Measurements from ENCODE around the gene FBLN2.

The FBLN2 gene

GRCh38 chr3:13684854-13685253 is 135.9 kb downstream of the FBLN2 start:
- H3K18ac ChIP-seq (ENCODE audit: low read length), result no peak overlapping the region
- peaks cover 12 to 17% of the 10 kb centered on the region in 2 donors for H3K4me1 ChIP-seq (ENCODE audit: control insufficient read depth in 2 of 2, insufficient read depth in 1 of 2, low read depth in 1 of 2, low read length in 2 of 2)
- H2BK12ac ChIP-seq (ENCODE audit: low read length), result no peak overlapping the region
- no peak overlapping the region for H3K9ac ChIP-seq (ENCODE audit: low read depth, low read length, poor library complexity)
- peaks cover 0 to 11% (median 0%) of the 10 kb centered on the region in 3 experiments for H3K27me3 ChIP-seq (ENCODE audit: control insufficient read depth in 3 of 3, insufficient read depth in 3 of 3, low read depth in 1 of 3, low read length in 3 of 3)
- H2BK15ac ChIP-seq (ENCODE audit: low read length), result no peak overlapping the region
- H3K9me3 ChIP-seq (replicated peaks in 1 of 2; ENCODE audit: control insufficient read depth in 2 of 2, insufficient read depth in 1 of 2, low read depth in 1 of 2, low read length in 2 of 2), result no peaks in the 10 kb centered on the region
- H3K36me3 ChIP-seq (replicated peaks in 1 of 2; ENCODE audit: control insufficient read depth in 2 of 2, insufficient read depth in 2 of 2, low read length in 2 of 2), result no peaks in the 10 kb centered on the region
- no peak overlapping the region for H3K27ac ChIP-seq (replicated peaks; ENCODE audit: low read length)
- no peak overlapping the region for H3K4me2 ChIP-seq (ENCODE audit: insufficient read depth, low read length, poor library complexity, severe bottlenecking)
- no peak overlapping the region for H2BK5ac ChIP-seq (ENCODE audit: low read length)
- no peak overlapping the region for H3K23ac ChIP-seq (ENCODE audit: low read depth, low read length, poor library complexity)
- peak overlapping the region; percentile 20 for H4K8ac ChIP-seq (ENCODE audit: low read depth, low read length)
- no peak overlapping the region for H2AFZ ChIP-seq (ENCODE audit: low read length)
- no peak overlapping the region for H2BK120ac ChIP-seq (ENCODE audit: low read depth, low read length)
- no peak overlapping the region for H3K4me3 ChIP-seq (ENCODE audit: low read length in 2 of 2)
- H2AK5ac ChIP-seq (ENCODE audit: low read depth, low read length), result no peak overlapping the region
- no CpG with 5 or more reads among the region's 10 CpGs for WGBS, 2 donors (ENCODE audit: extremely low coverage in 2 of 2, insufficient read length in 2 of 2, insufficient replicate concordance in 1 of 2)
- DNase-seq (ENCODE audit: low spot score), result no peak
- no peak overlapping the region for H3K4ac ChIP-seq (ENCODE audit: low read length)
- H4K91ac ChIP-seq (ENCODE audit: low read depth, low read length, poor library complexity), result no peak overlapping the region
- H3K79me1 ChIP-seq (ENCODE audit: low read depth, low read length), result no peaks in the 10 kb centered on the region
- no peak overlapping the region for H3K14ac ChIP-seq (ENCODE audit: low read length)

GRCh38 chr3:13685721-13686120 is 136.8 kb downstream of the FBLN2 start:
- H4K91ac ChIP-seq (ENCODE audit: low read depth, low read length, poor library complexity), result peak overlapping the region; percentile 22
- no peak overlapping the region for H3K4me2 ChIP-seq (ENCODE audit: insufficient read depth, low read length, poor library complexity, severe bottlenecking)
- peak overlapping the region; percentile 53 for H2BK120ac ChIP-seq (ENCODE audit: low read depth, low read length)
- no peak overlapping the region for H4K8ac ChIP-seq (ENCODE audit: low read depth, low read length)
- no peak overlapping the region for H3K4ac ChIP-seq (ENCODE audit: low read length)
- peak overlapping the region; percentile 36 for H2BK5ac ChIP-seq (ENCODE audit: low read length)
- no peak for DNase-seq (ENCODE audit: low spot score)
- H2AK5ac ChIP-seq (ENCODE audit: low read depth, low read length), result peak overlapping the region; percentile 77
- H3K36me3 ChIP-seq (replicated peaks in 1 of 2; ENCODE audit: control insufficient read depth in 2 of 2, insufficient read depth in 2 of 2, low read length in 2 of 2), result no peaks in the 10 kb centered on the region
- no peaks in the 10 kb centered on the region for H3K9me3 ChIP-seq (replicated peaks in 1 of 2; ENCODE audit: control insufficient read depth in 2 of 2, insufficient read depth in 1 of 2, low read depth in 1 of 2, low read length in 2 of 2)
- H3K27me3 ChIP-seq (ENCODE audit: control insufficient read depth in 3 of 3, insufficient read depth in 3 of 3, low read depth in 1 of 3, low read length in 3 of 3), result peaks cover 0 to 19% (median 0%) of the 10 kb centered on the region in 3 experiments
- H3K14ac ChIP-seq (ENCODE audit: low read length), result no peak overlapping the region
- H2BK15ac ChIP-seq (ENCODE audit: low read length), result peak overlapping the region; percentile 38
- no peaks in the 10 kb centered on the region for H3K79me1 ChIP-seq (ENCODE audit: low read depth, low read length)
- no peak overlapping the region for H2AFZ ChIP-seq (ENCODE audit: low read length)
- peaks cover 12 to 17% of the 10 kb centered on the region in 2 donors for H3K4me1 ChIP-seq (ENCODE audit: control insufficient read depth in 2 of 2, insufficient read depth in 1 of 2, low read depth in 1 of 2, low read length in 2 of 2)
- H3K18ac ChIP-seq (ENCODE audit: low read length), result peak overlapping the region; percentile 44
- no peak overlapping the region for H2BK12ac ChIP-seq (ENCODE audit: low read length)
- H3K23ac ChIP-seq (ENCODE audit: low read depth, low read length, poor library complexity), result peak overlapping the region; percentile 44
- H3K4me3 ChIP-seq (ENCODE audit: low read length in 2 of 2), result no peak overlapping the region
- no CpG with 5 or more reads among the region's 5 CpGs for WGBS, 2 donors (ENCODE audit: extremely low coverage in 2 of 2, insufficient read length in 2 of 2, insufficient replicate concordance in 1 of 2)
- no peak overlapping the region for H3K27ac ChIP-seq (replicated peaks; ENCODE audit: low read length)
- H3K9ac ChIP-seq (ENCODE audit: low read depth, low read length, poor library complexity), result no peak overlapping the region

GRCh38 chr3:13686367-13687160 is 137.6 kb downstream of the FBLN2 start:
- H3K14ac ChIP-seq (ENCODE audit: low read length), result no peak overlapping the region
- WGBS, 2 donors (ENCODE audit: extremely low coverage in 2 of 2, insufficient read length in 2 of 2, insufficient replicate concordance in 1 of 2), result no CpG with 5 or more reads among the region's 10 CpGs
- H3K4me2 ChIP-seq (ENCODE audit: insufficient read depth, low read length, poor library complexity, severe bottlenecking), result no peak overlapping the region

GRCh38 chr3:13687517-13687943 is 138.6 kb downstream of the FBLN2 start:
- no CpG with 5 or more reads among the region's 5 CpGs for WGBS, 2 donors (ENCODE audit: extremely low coverage in 2 of 2, insufficient read length in 2 of 2, insufficient replicate concordance in 1 of 2)
- H2AFZ ChIP-seq (ENCODE audit: low read length), result peak overlapping the region; percentile 1
- no peak overlapping the region for H4K91ac ChIP-seq (ENCODE audit: low read depth, low read length, poor library complexity)
- no peak overlapping the region for H3K23ac ChIP-seq (ENCODE audit: low read depth, low read length, poor library complexity)
- H3K36me3 ChIP-seq (replicated peaks in 1 of 2; ENCODE audit: control insufficient read depth in 2 of 2, insufficient read depth in 2 of 2, low read length in 2 of 2), result no peaks in the 10 kb centered on the region
- H3K4ac ChIP-seq (ENCODE audit: low read length), result no peak overlapping the region
- H2BK12ac ChIP-seq (ENCODE audit: low read length), result no peak overlapping the region
- no peak overlapping the region for H3K9ac ChIP-seq (ENCODE audit: low read depth, low read length, poor library complexity)
- no peak overlapping the region for H2BK5ac ChIP-seq (ENCODE audit: low read length)
- no peak overlapping the region for H2AK5ac ChIP-seq (ENCODE audit: low read depth, low read length)
- no peak overlapping the region for H3K4me2 ChIP-seq (ENCODE audit: insufficient read depth, low read length, poor library complexity, severe bottlenecking)
- H3K27me3 ChIP-seq (ENCODE audit: control insufficient read depth in 3 of 3, insufficient read depth in 3 of 3, low read depth in 1 of 3, low read length in 3 of 3), result peaks cover 0 to 21% (median 0%) of the 10 kb centered on the region in 3 experiments
- no peak overlapping the region for H3K18ac ChIP-seq (ENCODE audit: low read length)
- no peak for DNase-seq (ENCODE audit: low spot score)
- H3K4me1 ChIP-seq (ENCODE audit: control insufficient read depth in 2 of 2, insufficient read depth in 1 of 2, low read depth in 1 of 2, low read length in 2 of 2), result peaks cover 12 to 17% of the 10 kb centered on the region in 2 donors
- no peak overlapping the region for H3K14ac ChIP-seq (ENCODE audit: low read length)
- H2BK15ac ChIP-seq (ENCODE audit: low read length), result no peak overlapping the region
- H3K4me3 ChIP-seq (ENCODE audit: low read length in 2 of 2), result no peak overlapping the region
- no peak overlapping the region for H2BK120ac ChIP-seq (ENCODE audit: low read depth, low read length)
- H4K8ac ChIP-seq (ENCODE audit: low read depth, low read length), result no peak overlapping the region
- H3K27ac ChIP-seq (replicated peaks; ENCODE audit: low read length), result no peak overlapping the region
- H3K9me3 ChIP-seq (replicated peaks in 1 of 2; ENCODE audit: control insufficient read depth in 2 of 2, insufficient read depth in 1 of 2, low read depth in 1 of 2, low read length in 2 of 2), result peaks cover 0 to 3% of the 10 kb centered on the region in 2 donors
- no peaks in the 10 kb centered on the region for H3K79me1 ChIP-seq (ENCODE audit: low read depth, low read length)

More at GRCh38 chr3:13686367-13687160, 137.6 kb downstream of the FBLN2 start:
- Histone ChIP-seq H3K9me3 (replicated peaks in 1 of 2; ENCODE audit: control insufficient read depth in 2 of 2, insufficient read depth in 1 of 2, low read depth in 1 of 2, low read length in 2 of 2) (no peaks in the 10 kb centered on the region), H3K18ac (ENCODE audit: low read length) (peak overlapping the region; percentile 50), H4K8ac (ENCODE audit: low read depth, low read length) (no peak overlapping the region), H2BK12ac (ENCODE audit: low read length) (no peak overlapping the region), H3K27me3 (ENCODE audit: control insufficient read depth in 3 of 3, insufficient read depth in 3 of 3, low read depth in 1 of 3, low read length in 3 of 3) (peaks cover 0 to 21% (median 0%) of the 10 kb centered on the region in 3 experiments), H2BK15ac (ENCODE audit: low read length) (peak overlapping the region; percentile 33), H3K9ac (ENCODE audit: low read depth, low read length, poor library complexity) (no peak overlapping the region), H2BK5ac (ENCODE audit: low read length) (peak overlapping the region; percentile 36), H2AK5ac (ENCODE audit: low read depth, low read length) (peak overlapping the region; percentile 77), H3K36me3 (replicated peaks in 1 of 2; ENCODE audit: control insufficient read depth in 2 of 2, insufficient read depth in 2 of 2, low read length in 2 of 2) (no peaks in the 10 kb centered on the region), H4K91ac (ENCODE audit: low read depth, low read length, poor library complexity) (no peak overlapping the region), H2AFZ (ENCODE audit: low read length) (peak overlapping the region; percentile 1), H3K4me1 (ENCODE audit: control insufficient read depth in 2 of 2, insufficient read depth in 1 of 2, low read depth in 1 of 2, low read length in 2 of 2) (peaks cover 12 to 17% of the 10 kb centered on the region in 2 donors), H3K4ac (ENCODE audit: low read length) (peak overlapping the region; percentile 29), H2BK120ac (ENCODE audit: low read depth, low read length) (no peak overlapping the region), H3K4me3 (ENCODE audit: low read length in 2 of 2) (no peak overlapping the region), H3K79me1 (ENCODE audit: low read depth, low read length) (no peaks in the 10 kb centered on the region), H3K27ac (replicated peaks; ENCODE audit: low read length) (no peak overlapping the region), H3K23ac (ENCODE audit: low read depth, low read length, poor library complexity) (no peak overlapping the region)
- DNase-seq (ENCODE audit: low spot score), result no peak

All from neuronal stem cell (in vitro differentiated cells).